ENCODE measurements around the gene SLC9A8. TPM values are rescaled to one million over a fixed set of nuclear protein-coding genes. Genes with fewer than 3 reads are reported as not detected.
A peak's percentile ranks its signal among the peaks of the same experiment; 100 is the strongest.
"Not testable (repeated sequence)": the region's sequence is repeated elsewhere in the genome, so short reads cannot be mapped to it uniquely, and the experiment has no call there.

SLC9A8 gene
- total and polyA plus RNA-seq, 12 donors, result 12.4 to 23.3 (median 17.5) TPM

DNA sequence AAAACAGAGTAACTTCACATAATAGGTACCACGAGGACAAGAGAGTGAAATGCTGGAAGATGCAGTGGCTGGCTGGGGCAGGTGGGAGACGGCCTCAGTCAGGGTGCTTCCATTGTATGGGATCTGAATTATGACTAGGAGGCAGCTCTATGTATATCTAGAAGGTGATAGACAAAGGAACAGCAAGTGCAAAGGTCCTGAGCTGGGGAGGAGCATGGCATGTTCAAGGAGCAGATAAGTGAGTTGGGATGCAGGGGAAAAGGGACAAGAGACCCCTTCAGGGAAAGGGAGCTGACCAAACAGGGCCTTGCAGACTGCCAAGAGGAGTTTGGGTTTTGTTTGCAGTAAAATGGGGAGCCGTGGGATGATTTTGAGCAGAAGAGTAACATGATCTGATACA lies 8.3 kb upstream of the SLC9A8 start:
- Histone ChIP-seq H3K27ac (no peak overlapping the region), H3K36me3 (replicated peaks in 1 of 2) (no peaks in the 10 kb centered on the region), H3K9me3 (replicated peaks in 1 of 3) (no peaks in the 10 kb centered on the region), H3K27me3 (no peaks in the 10 kb centered on the region), H3K4me1 (replicated peaks in 1 of 2) (peaks cover 0 to 7% of the 10 kb centered on the region in 2 donors), H3K4me3 (no peak overlapping the region)
- 85 to 96% (median 90%) methylated on average over 3 of the region's 3 CpGs for WGBS, 4 donors
- intact Hi-C loops (cut with DNase I), result no loop called here
- no peak for TF ChIP-seq POLR2A (IDR thresholded peaks at IDR 0.05)
- TF ChIP-seq, protein P1, sequence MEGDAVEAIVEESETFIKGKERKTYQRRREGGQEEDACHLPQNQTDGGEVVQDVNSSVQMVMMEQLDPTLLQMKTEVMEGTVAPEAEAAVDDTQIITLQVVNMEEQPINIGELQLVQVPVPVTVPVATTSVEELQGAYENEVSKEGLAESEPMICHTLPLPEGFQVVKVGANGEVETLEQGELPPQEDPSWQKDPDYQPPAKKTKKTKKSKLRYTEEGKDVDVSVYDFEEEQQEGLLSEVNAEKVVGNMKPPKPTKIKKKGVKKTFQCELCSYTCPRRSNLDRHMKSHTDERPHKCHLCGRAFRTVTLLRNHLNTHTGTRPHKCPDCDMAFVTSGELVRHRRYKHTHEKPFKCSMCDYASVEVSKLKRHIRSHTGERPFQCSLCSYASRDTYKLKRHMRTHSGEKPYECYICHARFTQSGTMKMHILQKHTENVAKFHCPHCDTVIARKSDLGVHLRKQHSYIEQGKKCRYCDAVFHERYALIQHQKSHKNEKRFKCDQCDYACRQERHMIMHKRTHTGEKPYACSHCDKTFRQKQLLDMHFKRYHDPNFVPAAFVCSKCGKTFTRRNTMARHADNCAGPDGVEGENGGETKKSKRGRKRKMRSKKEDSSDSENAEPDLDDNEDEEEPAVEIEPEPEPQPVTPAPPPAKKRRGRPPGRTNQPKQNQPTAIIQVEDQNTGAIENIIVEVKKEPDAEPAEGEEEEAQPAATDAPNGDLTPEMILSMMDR (IDR thresholded peaks at IDR 0.05), result no peak
- DNase-seq, result no peak

DNA sequence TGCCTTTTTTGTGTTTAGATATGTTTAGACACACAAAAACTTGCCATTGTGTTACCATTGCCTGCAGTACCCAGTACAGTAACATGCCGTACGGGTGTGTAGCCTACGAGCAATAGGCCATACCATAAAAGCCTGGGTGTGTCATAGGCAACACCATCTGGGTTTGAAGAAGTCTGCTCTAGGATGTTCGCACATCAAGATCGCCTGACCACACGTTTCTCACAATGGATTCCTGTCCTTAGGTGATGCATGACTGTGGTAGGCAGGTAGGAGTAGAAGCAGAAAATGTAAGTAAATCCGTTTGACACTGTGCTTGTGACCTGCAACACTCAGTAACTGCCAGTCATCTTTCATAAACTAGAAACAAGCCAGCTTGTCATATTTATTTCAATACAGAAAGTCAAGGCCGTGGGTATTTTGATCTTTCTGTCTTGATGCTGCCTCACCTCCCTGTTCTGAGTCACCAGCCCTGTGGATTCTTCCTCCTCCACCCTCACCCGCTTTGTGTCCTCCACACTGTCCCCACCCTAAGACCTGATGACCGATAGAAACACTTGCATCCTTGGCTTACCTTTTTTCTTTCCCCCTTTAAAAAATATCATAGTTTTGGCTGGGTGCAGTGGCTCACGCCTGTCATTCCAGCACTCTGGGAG lies 7.3 kb upstream of the SLC9A8 start:
- H3K4me1 ChIP-seq (replicated peaks in 1 of 2); H3K36me3 ChIP-seq (replicated peaks in 1 of 2); intact Hi-C loops (cut with DNase I); H3K4me3 ChIP-seq; H3K27me3 ChIP-seq; H3K9me3 ChIP-seq (replicated peaks in 1 of 3): not testable (repeated sequence)
- WGBS, 4 donors, result 41 to 58% (median 51%) methylated on average over 9 to 11 of the region's 11 CpGs
- peak overlapping the region in 3 of 5 donors; percentile 43 to 62 (median 51) for H3K27ac ChIP-seq
- peak in 4 of 7 donors; percentile 46 to 68 (median 56) for DNase-seq

DNA sequence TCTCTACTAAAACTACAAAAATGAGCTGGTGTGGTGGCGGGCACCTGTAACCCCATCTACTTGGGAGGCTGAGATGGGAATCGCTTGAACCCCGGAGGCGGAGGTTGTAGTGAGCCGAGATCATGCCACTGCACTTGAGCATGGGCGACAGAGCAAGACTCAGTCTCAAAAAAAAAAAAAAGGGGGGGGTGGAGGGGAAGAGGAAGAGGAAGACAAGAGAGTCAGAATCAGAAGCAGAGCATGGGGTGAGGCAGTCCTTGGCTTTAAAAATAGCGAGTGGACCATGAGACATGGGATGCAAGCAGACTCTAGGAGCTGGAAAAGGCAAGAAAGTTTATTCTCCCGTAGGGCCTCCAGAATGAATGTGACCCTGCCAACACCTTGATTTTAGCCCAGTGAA lies 3.9 kb upstream of the SLC9A8 start:
- intact Hi-C loops (cut with DNase I), result no loop called here
- no peak overlapping the region for H3K27ac ChIP-seq
- WGBS, 4 donors, result 83 to 89% (median 86%) methylated on average over 7 to 8 of the region's 8 CpGs

DNA sequence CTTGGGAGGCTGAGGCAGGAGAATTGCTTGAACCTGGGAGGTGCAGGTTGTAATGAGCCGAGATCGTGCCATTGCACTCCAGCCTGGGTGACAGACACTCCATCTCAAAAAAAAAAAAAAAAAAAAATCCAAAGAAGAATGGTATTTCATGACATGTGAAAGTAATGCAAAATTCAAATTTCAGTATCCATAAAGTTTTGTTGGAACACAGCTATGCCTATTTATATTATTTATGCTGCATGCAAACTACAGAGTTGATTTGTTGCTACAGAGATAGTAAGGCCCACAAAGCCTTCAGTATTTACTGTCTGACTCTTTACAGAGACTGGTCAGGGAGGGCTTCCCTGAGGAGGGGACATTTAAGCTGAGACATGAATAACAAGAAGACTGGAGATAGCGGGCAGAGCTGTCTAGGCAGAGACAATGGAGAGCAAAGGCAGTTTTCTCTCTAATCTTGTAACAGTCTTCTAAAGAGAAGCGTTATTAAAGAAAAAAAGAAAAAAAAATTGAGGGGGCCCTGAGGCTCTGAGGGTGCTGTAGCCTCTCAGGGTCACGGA lies 2.7 kb upstream of the SLC9A8 start:
- intact Hi-C loops (cut with DNase I), result no loop called here
- Histone ChIP-seq H3K27ac (no peak overlapping the region), H3K36me3 (replicated peaks in 1 of 2) (no peaks in the 10 kb centered on the region), H3K4me3 (no peak overlapping the region), H3K27me3 (no peaks in the 10 kb centered on the region), H3K9me3 (replicated peaks in 1 of 3) (no peaks in the 10 kb centered on the region), H3K4me1 (replicated peaks in 1 of 2) (peaks cover 6 to 31% of the 10 kb centered on the region in 2 donors)
- TF ChIP-seq POLR2A (IDR thresholded peaks at IDR 0.05), result no peak
- TF ChIP-seq, protein P1 (IDR thresholded peaks at IDR 0.05), result no peak
- DNase-seq, result peak in 1 of 7 donors; percentile 27
- WGBS, 4 donors, result 91 to 98% (median 94%) methylated on average over 5 of the region's 5 CpGs

More for the DNA sequence above, 3.9 kb upstream of the SLC9A8 start:
- Histone ChIP-seq H3K27me3 (no peaks in the 10 kb centered on the region), H3K36me3 (replicated peaks in 1 of 2) (no peaks in the 10 kb centered on the region), H3K9me3 (replicated peaks in 1 of 3) (no peaks in the 10 kb centered on the region), H3K4me1 (replicated peaks in 1 of 2) (peaks cover 6 to 20% of the 10 kb centered on the region in 2 donors), H3K4me3 (no peak overlapping the region)
- no peak for TF ChIP-seq POLR2A (IDR thresholded peaks at IDR 0.05)
- TF ChIP-seq, protein P1 (IDR thresholded peaks at IDR 0.05), result no peak
- DNase-seq, result peak in 1 of 7 donors; percentile 39

All from adrenal gland (tissue), 12 donors.